Activated T-helper 1 cell treated with anti-CD3 and anti-CD28 coated beads, Interleukin-12 subunit alpha, Interleukin-12 subunit beta, Interleukin-2, Interleukin-4 antibody, amounts not matched to agents 30 ng/mL and 10 ng/mL and 1 ng/mL, durations not matched to agents 14 hours and 24 hours and 36 hours (primary cell): ENCODE measurements around the gene GMEB2. TPM values are rescaled to one million over a fixed set of nuclear protein-coding genes. Genes with fewer than 3 reads are reported as not detected.
"Not testable (repeated sequence)": the region's sequence is repeated elsewhere in the genome, so short reads cannot be mapped to it uniquely, and the experiment has no call there.

Source experiments
- DNase-seq: peaks from one replicate; pipeline ENCODE4 v3.0.0; 2021; ENCODE audit warnings: low spot score
- H3K27ac Mint-ChIP-seq: one replicate; pipeline ENCODE4 v1.8.0; 2021; ENCODE audit warnings: mild to moderate bottlenecking, mixed read lengths
- H3K27me3 Mint-ChIP-seq: one replicate; pipeline ENCODE4 v1.8.0; 2022; ENCODE audit warnings: mild to moderate bottlenecking, moderate library complexity, mixed read lengths; ENCODE audit not compliant: insufficient read depth
- H3K36me3 Mint-ChIP-seq: one replicate; pipeline ENCODE4 v1.8.0; 2021; ENCODE audit warnings: low read depth, mixed read lengths
- H3K4me1 Mint-ChIP-seq: one replicate; pipeline ENCODE4 v1.8.0; 2021; ENCODE audit warnings: low read depth, mixed read lengths
- H3K4me3 Mint-ChIP-seq: one replicate; pipeline ENCODE4 v1.8.0; 2021; ENCODE audit warnings: mild to moderate bottlenecking, moderate library complexity, mixed read lengths
- H3K9me3 Mint-ChIP-seq: one replicate; pipeline ENCODE4 v1.8.0; 2021; ENCODE audit warnings: mixed read lengths
- intact Hi-C: fragments of 100-400 bp; cut with micrococcal nuclease; formaldehyde crosslinking; loops from one replicate; pipeline ENCODE4 v1.15.1; 2024
- total RNA-seq: library from RNA; stranded (reverse); gene quantifications from 2 replicates; pipeline ENCODE4 v1.2.3, GENCODE V29; 2022

The GMEB2 gene
- total RNA-seq, 1 donor from 2014 or later: 13.4 TPM

DNA sequence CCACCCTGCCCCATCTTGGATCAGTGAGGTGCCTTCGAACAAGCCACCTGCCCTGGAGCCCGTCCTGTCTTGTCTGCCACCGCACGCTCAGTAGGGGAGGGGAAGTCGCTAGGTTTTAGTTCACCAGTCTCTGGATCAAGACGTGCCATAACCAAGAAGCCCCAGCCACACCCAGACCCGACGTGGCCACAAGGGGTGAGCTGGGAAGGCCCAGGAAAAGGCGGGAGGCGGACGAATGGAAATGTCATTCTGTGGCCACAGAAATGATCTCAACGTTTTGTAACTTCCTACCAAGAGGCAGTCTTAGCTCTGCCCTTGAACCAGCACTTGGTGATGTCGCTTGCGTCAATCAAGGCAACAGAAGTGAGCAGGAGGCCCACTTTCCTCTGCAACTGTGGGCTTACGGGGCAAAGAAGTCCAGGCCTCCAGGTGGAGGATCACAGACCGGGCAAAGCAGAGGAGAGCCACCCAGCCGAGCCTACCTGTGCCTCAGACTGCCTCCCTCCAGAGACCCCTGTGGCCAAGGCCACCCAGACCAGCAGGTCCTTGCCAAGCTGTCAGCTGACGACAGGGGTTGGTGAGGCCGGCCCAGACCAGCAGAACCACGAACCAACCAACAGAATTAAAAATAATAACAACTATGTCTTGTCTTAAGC is 14.5 kb downstream of the GMEB2 start:
- Mint-ChIP-seq H3K4me1 (no peaks in the 10 kb centered on the region), H3K27me3 (no peaks in the 10 kb centered on the region), H3K9me3 (no peaks in the 10 kb centered on the region), H3K4me3 (no peak overlapping the region), H3K36me3 (peaks cover 26% of the 10 kb centered on the region), H3K27ac (no peak overlapping the region)
- intact Hi-C loops: no loop called here
- DNase-seq: no peak

DNA sequence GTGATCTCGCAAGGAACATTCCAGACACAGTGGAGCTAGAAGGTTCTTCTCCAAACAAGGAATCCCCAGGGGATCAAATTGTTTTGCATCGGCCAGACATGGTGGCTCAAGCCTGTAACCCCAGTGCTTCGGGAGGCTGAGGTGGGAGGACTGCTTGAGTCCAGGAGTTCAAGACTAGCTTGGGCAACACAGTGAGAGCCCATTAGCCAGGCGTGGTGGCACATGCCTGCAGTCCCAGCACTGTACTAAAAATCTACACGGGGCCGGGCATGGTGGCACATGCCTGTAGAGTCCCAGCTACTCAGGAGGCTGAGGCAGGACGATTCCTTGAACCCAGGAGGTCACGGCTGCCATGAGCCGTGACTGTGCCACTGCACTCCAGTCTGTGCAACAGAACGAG is 15.3 kb downstream of the GMEB2 start:
- no peak overlapping the region for H3K27ac Mint-ChIP-seq
- DNase-seq: no peak
- H3K4me1 Mint-ChIP-seq: no peaks in the 10 kb centered on the region
- no peaks in the 10 kb centered on the region for H3K27me3 Mint-ChIP-seq
- H3K36me3 Mint-ChIP-seq: peaks cover 22% of the 10 kb centered on the region
- intact Hi-C loops: no loop called here
- H3K4me3 Mint-ChIP-seq: no peak overlapping the region
- no peaks in the 10 kb centered on the region for H3K9me3 Mint-ChIP-seq

DNA sequence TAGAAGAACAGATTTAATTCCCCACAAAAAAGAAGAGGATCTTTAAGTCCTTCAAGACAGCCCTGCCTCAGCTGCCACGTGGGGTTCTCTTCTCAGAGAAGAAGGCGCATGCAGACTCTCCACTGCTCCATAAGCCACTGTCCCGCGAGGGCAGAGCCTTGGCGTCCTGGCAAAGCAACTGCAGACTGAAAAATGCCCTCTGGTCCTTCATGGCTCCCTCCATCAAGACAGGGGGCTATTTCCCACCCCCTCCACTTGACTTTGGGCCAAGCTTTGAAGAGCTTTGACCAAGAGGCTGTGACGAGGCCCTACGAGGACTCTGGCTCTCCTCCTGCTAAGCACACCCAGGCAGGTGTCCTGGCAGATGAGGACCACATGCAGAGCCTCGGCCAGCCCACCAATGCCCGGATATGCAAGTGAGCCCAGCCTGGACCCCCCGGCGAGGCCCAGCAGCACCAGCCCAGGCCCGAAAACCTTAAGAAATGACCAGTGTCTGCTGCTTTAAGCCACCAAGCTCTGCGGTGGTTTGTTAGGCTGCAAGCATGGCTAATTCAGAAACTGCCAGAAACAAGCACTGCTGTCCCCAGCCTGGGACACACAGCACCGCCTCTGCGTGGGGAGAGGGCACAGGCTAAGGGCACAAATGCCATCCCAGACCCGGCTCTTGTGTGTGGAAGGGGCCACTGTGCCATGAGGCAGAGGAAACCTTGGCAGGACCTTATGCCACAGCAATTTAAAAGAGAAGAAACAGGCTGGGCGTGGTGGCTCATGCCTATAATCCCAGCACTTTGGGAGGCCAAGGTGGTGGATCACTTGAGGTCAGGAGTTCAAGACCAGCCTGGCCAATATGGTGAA is 16.1 kb downstream of the GMEB2 start:
- H3K36me3 Mint-ChIP-seq: peaks cover 19% of the 10 kb centered on the region
- no peak overlapping the region for H3K4me3 Mint-ChIP-seq
- no peak overlapping the region for H3K27ac Mint-ChIP-seq
- no peaks in the 10 kb centered on the region for H3K9me3 Mint-ChIP-seq
- H3K4me1 Mint-ChIP-seq: no peaks in the 10 kb centered on the region
- H3K27me3 Mint-ChIP-seq: no peaks in the 10 kb centered on the region
- no peak for DNase-seq
- intact Hi-C loops: no loop called here

GRCh38 chr20:63606686-63607085 is 20.2 kb downstream of the GMEB2 start:
- Mint-ChIP-seq H3K27ac (no peak overlapping the region), H3K4me3 (no peak overlapping the region), H3K4me1 (no peaks in the 10 kb centered on the region), H3K9me3 (no peaks in the 10 kb centered on the region), H3K27me3 (no peaks in the 10 kb centered on the region), H3K36me3 (peaks cover 22% of the 10 kb centered on the region)
- DNase-seq: no peak
- intact Hi-C loops: no loop called here

GRCh38 chr20:63602321-63602720 is 24.6 kb downstream of the GMEB2 start:
- Mint-ChIP-seq H3K27ac (no peak overlapping the region), H3K27me3 (no peaks in the 10 kb centered on the region), H3K36me3 (peaks cover 36% of the 10 kb centered on the region), H3K4me3 (no peak overlapping the region), H3K9me3 (no peaks in the 10 kb centered on the region), H3K4me1 (no peaks in the 10 kb centered on the region)
- no peak for DNase-seq
- intact Hi-C loops: no loop called here

DNA sequence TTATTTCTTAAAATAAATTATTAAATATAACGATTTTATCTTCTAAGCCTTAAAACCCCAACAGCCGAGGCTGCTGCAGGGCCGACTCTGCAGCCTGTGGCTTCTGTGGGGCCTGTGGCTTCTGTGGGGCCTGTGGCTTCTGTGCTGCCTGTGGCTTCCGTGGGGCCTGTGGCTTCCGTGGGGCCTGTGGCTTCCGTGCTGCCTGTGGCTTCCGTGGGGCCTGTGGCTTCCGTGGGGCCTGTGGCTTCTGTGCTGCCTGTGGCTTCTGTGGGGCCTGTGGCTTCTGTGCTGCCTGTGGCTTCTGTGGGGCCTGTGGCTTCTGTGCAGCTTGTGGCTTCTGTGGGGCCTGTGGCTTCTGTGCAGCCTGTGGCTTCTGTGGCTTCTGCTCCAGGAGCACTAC is 25.2 kb downstream of the GMEB2 start:
- H3K9me3 Mint-ChIP-seq, H3K27me3 Mint-ChIP-seq, intact Hi-C loops, DNase-seq, H3K27ac Mint-ChIP-seq, H3K4me3 Mint-ChIP-seq, H3K4me1 Mint-ChIP-seq: not testable (repeated sequence)
- peaks cover 36% of the 10 kb centered on the region for H3K36me3 Mint-ChIP-seq

DNA sequence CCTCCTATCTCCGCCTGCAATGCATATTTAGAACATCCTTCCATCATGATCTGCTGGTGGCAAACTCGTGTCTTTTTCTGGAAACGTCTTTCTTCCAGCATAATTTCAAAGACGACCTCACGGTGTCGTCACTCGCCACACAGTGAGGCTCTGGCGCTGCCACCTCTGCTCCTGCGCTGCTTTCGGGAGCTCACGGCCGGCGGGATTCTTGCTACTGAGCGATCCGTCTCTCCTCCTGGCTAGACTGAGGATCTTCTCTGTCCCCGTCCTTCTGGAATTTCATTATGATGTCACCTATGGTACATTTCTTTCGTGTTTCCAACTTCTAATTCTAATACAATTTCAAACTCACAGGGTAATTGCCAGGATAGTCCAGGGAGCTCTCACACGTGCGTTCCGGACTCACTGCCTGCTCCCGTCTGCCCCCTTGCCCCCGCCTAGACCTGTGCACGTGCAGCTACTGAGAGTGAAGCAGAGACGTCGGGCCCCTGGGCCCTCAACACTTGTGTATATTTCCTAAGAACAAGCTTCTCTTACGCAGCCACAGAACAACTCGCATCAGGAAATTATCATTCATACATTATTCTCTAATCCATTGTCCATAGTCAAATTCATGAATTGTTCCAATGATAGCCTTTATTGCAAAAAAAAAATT is 27.4 kb downstream of the GMEB2 start:
- H3K4me3 Mint-ChIP-seq: no peak overlapping the region
- H3K27me3 Mint-ChIP-seq: no peaks in the 10 kb centered on the region
- no peaks in the 10 kb centered on the region for H3K4me1 Mint-ChIP-seq
- H3K27ac Mint-ChIP-seq: no peak overlapping the region
- intact Hi-C loops: no loop called here
- peaks cover 40% of the 10 kb centered on the region for H3K36me3 Mint-ChIP-seq
- H3K9me3 Mint-ChIP-seq: no peaks in the 10 kb centered on the region
- DNase-seq: no peak

DNA sequence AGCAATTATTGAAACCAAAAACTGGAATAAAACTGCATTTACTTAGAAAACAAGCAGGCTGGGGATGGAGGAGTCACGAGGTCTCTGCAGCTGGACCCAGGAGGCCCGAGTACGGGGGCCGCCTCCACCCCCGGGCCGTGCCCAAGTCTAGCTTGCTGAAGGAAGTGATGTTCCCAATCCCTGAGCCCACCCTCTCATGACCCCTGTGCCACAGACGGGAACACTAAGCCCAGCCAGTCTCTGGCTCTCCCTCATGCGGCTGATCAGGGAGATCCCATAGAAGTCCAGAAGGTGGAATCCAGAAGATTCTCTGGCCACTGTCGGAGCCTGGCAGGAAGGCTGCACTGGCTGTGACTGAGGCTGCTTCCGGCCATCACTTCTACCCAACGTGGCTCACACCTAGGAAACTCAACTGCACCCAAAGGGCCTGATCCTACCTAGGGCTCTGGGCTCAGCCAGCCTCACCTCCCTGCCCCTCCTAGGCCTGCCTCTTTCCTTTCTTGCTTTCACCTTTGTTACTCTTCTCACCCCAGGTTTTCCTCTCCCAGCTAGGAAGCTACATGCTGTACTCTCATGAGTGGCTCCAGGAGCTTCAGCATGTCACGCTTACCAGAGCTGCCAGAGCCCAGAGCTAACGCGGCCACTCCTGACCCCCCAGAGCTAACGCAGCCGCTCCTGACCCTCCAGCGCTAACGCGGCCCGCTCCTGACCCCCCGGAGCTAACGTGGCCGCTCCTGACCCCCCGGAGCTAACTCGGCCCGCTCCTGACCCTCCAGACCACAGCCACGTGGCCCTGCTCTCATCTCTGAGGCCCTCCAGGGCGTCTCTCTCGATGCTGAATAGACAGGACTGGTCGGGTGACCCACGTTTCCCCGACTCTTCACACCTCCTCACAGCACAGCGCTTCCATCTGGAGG is 28.2 kb downstream of the GMEB2 start:
- Mint-ChIP-seq H3K36me3 (peaks cover 36% of the 10 kb centered on the region), H3K9me3 (no peaks in the 10 kb centered on the region), H3K27me3 (no peaks in the 10 kb centered on the region), H3K4me1 (no peaks in the 10 kb centered on the region), H3K4me3 (no peak overlapping the region), H3K27ac (no peak overlapping the region)
- intact Hi-C loops: no loop called here
- DNase-seq: no peak

GRCh38 chr20:63597651-63598478 is 29.0 kb downstream of the GMEB2 start:
- intact Hi-C loops: no loop called here
- Mint-ChIP-seq H3K9me3 (no peaks in the 10 kb centered on the region), H3K36me3 (peaks cover 39% of the 10 kb centered on the region), H3K4me1 (no peaks in the 10 kb centered on the region), H3K4me3 (no peak overlapping the region), H3K27ac (no peak overlapping the region), H3K27me3 (no peaks in the 10 kb centered on the region)
- no peak for DNase-seq

DNA sequence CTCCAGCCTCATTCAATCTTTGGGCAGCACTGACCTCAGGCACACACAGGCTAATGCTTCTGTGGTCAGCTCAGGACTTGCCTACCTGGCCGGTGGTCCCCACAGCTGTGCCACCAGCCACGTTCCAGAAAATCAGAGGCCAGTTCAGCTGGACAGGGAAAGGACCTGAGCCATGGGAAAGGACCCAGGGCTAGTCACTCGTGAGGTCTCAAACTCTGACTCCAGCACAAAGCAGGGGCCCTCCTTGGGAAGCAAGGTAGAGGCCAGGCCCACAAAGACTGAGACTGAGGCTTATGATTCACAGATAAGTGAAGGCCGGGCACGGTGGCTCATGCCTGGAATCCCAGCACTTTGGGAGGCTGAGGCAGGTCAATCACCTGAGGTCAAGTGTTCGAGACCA is 30.5 kb downstream of the GMEB2 start:
- H3K27me3 Mint-ChIP-seq: no peaks in the 10 kb centered on the region
- DNase-seq: no peak
- no peaks in the 10 kb centered on the region for H3K4me1 Mint-ChIP-seq
- H3K9me3 Mint-ChIP-seq: no peaks in the 10 kb centered on the region
- peaks cover 32% of the 10 kb centered on the region for H3K36me3 Mint-ChIP-seq
- H3K27ac Mint-ChIP-seq: no peak overlapping the region
- intact Hi-C loops: no loop called here
- H3K4me3 Mint-ChIP-seq: no peak overlapping the region

GRCh38 chr20:63595416-63596127 is 31.3 kb downstream of the GMEB2 start:
- H3K36me3 Mint-ChIP-seq: peaks cover 35% of the 10 kb centered on the region
- H3K4me3 Mint-ChIP-seq: no peak overlapping the region
- no peaks in the 10 kb centered on the region for H3K9me3 Mint-ChIP-seq
- no peaks in the 10 kb centered on the region for H3K27me3 Mint-ChIP-seq
- H3K4me1 Mint-ChIP-seq: no peaks in the 10 kb centered on the region
- DNase-seq: no peak
- intact Hi-C loops: no loop called here
- H3K27ac Mint-ChIP-seq: no peak overlapping the region
